HG02759 (cell line): ENCODE data around the gene PARVA.

Experiments
- ATAC-seq: cut with Tn5 transposase; IDR thresholded peaks from one replicate; pipeline ENCODE4 v1.9.1; 2021; ENCODE audit warnings: mild to moderate bottlenecking, moderate library complexity; ENCODE audit not compliant: unreplicated experiment

Gene PARVA

DNA sequence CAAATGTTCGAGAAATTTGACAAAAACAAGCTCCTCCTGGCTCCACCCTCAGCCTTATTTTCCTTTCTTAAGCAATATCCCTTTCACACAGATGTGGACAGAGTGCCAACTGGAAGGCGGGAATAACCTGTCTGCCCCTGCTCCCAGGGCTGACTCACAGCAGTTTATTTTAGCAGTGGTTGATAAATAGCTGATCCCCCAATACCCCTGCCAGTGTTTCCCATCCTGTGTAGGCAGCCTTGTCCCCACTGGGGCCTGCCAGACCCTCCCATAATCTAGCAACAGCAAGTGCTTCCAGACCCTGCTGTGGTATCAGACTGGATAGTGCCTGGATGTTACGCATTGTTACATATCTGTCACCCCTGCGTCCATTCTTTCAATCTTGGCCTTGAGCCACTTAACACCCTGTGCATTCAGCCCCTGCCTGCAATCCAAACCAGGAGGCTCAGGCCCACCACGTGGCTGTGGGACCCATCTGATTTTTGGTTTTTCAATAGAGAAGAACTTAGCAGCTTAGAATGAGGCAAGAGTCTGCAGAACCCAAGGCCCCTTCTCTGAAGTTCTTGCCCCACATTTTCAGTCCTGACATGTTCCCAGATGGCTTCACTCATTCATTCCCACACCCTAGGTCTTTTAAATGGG, 53.7 kb downstream of the PARVA start:
- ATAC-seq = no peak

DNA sequence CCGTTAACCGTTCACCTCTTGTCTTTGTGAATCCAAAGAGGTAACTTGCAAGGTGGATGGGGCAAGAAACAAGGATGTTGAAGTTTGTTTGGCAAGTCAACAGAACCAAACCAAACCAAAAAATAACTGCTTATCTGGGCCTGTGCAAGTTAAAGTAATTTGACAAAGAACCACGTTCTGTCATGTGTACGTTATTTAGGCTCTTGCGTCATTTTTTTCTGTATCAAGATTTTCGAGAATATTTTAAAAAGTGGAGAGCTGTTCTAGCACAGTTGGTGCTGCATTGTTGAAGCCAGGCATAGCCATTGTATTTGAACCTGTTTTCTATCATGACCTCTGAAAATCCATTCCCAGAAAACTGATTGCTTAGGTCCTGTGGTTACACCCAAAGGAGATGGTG, 55.1 kb downstream of the PARVA start:
- ATAC-seq = no peak

- ATAC-seq = no peak
Observed at GRCh38 chr11:12433121-12433520, 55.8 kb downstream of the PARVA start.

GRCh38 chr11:12433571-12434324, 56.4 kb downstream of the PARVA start:
- ATAC-seq = no peak

DNA sequence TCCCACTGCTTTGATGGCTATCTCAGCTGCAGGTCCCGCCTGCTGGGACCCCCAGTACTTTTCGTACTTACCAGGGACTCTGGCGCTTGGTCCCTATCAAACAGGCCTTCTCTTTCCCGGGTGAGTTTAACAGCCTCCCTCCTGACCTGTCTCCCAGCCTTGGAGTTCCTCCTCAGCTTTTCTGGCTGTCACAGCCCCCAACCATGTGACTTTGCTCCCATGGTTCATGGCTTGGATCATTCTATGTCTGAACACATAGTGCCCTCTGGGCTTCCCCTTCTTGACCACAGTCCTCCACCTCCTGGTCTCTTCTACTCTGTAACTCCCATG, 56.9 kb downstream of the PARVA start:
- no peak for ATAC-seq

DNA sequence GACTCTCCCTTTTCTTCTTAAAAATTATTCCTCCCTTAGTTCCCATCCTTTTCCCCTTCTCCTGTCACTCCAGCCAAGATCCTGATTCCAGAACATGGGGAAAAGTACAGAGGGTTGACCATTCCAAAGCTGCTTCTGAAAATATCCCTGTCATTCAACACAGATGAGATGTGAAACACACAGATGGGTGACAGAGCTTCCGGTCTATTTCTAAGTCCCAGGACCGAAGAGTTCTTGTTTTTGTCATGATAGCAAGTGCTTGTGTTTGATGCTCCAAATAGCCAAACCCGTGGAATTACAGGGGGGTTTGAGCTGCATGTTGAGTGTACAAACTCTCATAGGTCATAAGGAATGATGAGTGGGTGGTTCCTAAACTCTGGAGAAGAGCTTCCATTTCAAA, 57.9 kb downstream of the PARVA start:
- ATAC-seq = no peak

DNA sequence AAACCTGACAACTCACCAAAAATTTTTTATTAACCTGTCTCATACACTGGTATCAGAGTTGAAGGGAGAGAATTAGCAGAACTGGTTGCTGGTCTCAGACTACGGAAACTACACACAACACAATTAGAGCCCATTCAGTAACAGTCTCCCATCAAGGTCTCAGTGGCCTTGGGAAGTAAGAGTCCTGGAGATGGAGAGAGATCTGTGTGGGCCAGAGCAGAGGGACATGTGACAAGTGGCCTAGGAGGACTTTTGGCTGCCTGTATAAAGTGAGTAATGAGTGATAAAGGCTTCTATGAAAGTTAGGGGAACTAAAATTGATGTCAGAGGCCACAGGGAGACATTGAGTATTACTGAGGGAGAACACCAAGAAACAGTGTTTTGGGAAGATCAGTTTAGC, 58.9 kb downstream of the PARVA start:
- ATAC-seq = no peak

- no peak for ATAC-seq
Observed at GRCh38 chr11:12438291-12438690, 60.9 kb downstream of the PARVA start.

- ATAC-seq = no peak
Observed at GRCh38 chr11:12439615-12440014, 62.2 kb downstream of the PARVA start.

- ATAC-seq = no peak
Observed at GRCh38 chr11:12440565-12440964, 63.2 kb downstream of the PARVA start.

DNA sequence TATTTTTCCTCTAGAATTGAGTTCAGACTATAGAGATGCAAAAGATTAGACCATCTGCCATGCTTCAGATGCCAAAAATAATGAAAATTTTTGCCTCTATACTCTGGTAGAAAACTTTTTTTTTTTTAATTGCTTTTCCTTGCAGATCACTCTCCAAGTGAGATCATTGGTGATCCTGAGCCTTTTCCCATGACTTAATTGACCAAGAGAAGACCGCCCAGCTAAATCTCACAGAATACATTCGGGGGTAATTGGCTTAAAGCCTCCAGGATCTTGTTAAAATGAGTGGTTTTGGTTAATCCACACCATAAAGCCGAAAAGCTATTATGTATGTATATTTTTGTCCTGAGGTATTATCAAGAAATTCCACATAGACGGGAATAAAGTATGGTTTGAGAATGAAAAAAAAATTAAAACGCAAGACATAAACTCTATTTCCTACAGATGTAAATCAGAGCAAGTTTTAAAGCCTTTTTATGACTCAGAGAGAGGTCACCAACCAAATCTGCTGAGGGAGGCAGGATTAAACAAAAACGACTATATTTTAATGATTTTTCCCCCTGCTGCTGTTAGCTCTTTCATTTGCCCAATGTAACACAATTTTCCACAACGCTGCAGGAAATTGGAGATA, 64.0 kb downstream of the PARVA start:
- no peak for ATAC-seq

DNA sequence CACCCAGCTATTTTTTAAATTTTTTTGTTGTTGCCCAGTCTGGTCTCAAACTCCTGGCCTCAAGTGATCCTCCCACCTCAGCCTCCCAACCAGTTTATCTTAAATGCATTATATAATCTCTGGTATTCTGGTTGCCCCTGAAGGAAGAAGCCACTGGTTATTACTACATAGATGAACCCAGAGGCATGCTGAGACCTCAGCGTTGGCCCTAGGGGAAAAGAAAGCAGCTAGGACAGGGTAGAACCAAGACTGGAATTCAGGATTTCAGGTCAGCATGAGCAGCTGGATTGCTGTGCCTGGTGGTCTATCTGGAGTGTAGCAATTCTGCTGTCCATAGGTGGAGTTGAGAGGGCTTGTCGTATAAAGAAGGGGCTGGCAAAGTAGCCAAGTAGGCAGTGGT, 67.2 kb downstream of the PARVA start:
- no peak for ATAC-seq

DNA sequence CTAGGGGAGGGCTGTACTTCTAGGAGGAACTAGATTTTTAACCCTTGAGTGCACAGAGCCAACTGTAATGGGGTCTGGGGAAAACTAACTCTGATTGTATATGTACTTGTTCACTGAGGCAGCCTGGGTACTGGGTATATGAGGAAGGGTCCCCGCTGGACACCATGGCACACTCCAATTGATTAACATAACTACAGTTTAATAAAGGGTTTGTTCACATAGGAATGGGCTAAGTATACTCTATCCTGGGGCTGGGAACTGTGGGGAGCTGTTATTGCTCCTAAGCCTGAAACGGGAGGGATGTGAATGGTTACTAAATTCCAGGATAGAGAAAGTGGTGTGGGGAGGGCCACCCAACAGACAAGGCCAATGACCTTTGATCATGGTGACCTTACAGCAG, 67.6 kb downstream of the PARVA start:
- no peak for ATAC-seq

- ATAC-seq = no peak
Observed at GRCh38 chr11:12446863-12447262, 69.5 kb downstream of the PARVA start.

DNA sequence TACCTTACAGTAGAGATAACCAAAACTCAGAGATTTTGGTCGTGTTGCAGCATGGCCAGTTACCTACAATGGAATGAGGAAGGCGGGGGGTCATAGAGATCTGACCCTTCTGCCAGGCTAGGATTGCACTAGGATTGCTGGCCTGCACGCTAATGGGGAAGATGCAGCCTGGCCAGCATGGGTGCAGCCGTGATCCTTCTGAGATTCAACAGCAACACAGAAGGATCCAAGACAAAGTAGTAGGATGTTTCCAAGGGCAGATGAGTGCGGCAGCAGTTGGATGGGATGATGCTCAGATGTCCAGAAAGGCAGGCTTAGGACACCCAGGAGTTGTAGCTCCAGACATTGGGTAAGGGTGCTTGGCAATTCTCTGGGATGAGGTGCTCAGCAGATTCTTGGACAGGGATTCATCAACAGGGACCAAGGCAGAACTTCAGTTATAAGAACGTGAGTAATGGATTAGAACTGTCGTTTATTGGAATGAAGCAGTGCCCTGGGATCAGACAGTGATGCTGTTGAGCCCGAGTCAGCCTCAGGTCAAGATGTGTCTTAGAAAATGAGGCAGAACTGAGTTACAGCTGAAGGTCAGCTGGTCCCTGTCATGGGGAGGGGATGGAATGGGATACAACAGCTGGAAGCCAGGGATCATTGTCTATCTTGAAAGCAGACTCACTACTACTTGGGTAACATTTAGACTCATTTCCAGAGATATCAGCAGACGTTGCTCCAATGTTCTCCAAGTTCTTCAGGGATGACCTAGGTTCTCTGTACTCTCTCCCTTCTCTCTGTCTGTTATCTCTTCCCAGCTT, 71.0 kb downstream of the PARVA start:
- no peak for ATAC-seq

DNA sequence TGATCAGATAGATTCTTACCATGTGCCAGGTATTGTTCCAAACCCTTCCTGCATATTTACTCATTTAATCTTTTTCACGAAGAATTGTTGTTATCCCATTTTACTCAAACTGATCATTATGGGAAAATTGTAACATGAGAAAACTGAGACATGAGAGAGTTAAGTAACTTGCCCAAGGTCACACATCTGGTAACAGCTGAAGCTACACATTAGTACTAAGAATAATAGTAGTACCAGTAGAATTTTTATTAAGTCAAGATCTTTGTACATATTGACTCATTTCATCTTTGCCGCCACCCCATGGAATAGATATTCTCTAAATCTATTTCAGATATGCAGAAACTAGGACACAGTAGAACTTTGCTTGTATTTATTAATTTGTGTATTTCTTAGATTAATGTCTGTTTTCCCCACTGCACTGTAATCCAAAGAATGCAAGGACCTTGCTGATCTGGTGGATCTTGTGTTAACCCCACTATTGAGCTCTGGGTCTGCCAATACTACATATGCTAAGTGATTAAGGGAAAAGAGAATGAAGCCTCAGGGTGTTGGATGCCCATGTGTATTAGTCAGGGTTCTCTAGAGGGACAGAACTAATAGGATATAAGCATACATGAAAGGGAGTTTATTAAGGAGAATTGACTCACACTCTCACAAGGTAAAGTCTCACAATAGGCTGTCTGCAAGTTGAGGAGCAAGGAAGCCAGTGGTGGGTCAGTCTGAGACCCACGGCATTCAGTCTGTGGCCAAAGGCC, 72.8 kb downstream of the PARVA start:
- no peak for ATAC-seq

DNA sequence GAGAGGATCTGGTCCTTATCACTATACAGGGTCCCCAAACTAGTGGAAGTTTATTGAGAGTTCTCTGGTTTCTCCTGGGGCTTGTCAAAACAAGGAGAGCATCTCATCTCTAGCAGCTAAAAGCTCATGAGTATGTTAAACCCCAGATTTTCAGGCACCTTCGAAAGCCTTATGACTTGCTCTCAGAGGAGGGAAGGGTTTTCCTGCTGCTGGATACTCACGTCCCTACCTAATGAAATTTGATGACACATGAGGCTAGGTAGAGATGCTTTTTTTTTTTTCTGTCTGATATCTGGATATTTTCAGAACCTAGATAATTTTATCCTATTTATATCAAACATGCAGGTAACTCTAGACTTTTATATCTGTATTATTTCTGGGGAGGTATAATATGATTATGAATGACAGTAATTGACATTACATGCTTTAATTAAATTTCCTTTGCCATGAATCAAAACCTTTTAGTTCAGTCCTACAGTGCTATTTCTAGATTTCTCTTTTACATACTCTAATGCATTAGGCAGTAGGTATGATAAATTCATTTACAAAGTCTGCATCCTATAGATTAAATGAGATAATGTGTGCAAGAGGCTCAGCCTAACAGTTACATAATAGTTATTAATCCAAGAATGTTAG, 73.9 kb downstream of the PARVA start:
- no peak for ATAC-seq

- ATAC-seq = no peak
Observed at GRCh38 chr11:12453243-12453642, 75.9 kb downstream of the PARVA start.

DNA sequence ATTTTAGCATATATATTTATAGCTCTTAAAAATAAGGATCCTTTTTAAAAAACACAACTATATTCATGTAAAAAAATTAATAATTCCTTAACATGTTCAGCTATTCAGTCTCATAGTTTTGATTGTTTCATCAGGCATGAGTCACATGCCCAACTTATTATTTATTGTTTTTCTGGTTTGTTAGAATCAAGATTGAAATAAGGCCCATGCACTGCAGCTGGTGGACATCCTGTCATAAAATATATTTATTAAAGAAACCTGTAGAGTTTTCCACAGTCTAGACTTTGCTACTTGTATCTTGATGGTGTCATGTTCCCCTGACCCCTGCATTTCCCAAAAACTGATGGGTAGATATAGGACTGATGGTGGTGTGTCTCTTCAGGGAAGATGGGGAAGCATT, 77.4 kb downstream of the PARVA start:
- ATAC-seq = no peak

DNA sequence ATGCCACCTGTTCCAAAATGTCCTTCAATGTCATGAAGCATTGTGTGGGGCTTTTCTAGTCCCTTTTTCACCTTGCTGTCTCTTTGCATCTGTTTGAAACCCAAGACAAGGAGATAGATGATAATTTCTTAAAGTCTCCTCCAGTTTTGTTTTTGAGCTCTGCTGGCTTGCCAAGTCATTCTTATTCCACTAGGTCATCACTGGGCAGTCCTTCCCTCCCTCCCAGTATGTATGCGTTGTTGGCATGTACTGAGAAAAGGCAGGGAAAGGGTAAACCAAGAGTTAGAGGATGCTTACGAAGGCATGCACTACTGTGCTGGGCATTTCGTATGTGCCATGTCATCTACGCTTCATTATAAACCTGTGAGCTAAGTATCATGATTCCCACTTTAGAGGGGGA, 78.6 kb downstream of the PARVA start:
- no peak for ATAC-seq
